SH-SY5Y (cell line): ENCODE data around the gene DNAJB5.

ENCODE experiments used
- GATA2 ChIP-seq: IDR thresholded peaks from 2 replicates; pipeline ENCODE4 v1.6.1; 2011; ENCODE audit warnings: mild to moderate bottlenecking, low read depth, low read length
- GATA3 ChIP-seq: IDR thresholded peaks from 2 replicates; pipeline ENCODE4 v1.6.1; 2011; ENCODE audit warnings: low read depth, mild to moderate bottlenecking, low read length, moderate library complexity

DNAJB5 gene

GRCh38 chr9:34989003-34989945 lies at the start of gene DNAJB5:
TSS of gene DNAJB5 (plus strand) at chr9:34989745. CDS start at chr9:34990631, 886 bp downstream.
- no peak for TF ChIP-seq GATA2
- no peak for TF ChIP-seq GATA3

GRCh38 chr9:34948451-34948850 lies 41.1 kb upstream of the DNAJB5 start:
- no peak for TF ChIP-seq GATA2
- no peak for TF ChIP-seq GATA3

- no peak for TF ChIP-seq GATA3
- no peak for TF ChIP-seq GATA2
Measured at GRCh38 chr9:34954225-34954624, 35.3 kb upstream of the DNAJB5 start.

- TF ChIP-seq GATA3 (no peak), GATA2 (no peak)
Measured at GRCh38 chr9:34956648-34957047, 32.9 kb upstream of the DNAJB5 start.

GRCh38 chr9:34957492-34958410 lies 31.8 kb upstream of the DNAJB5 start, which contains the start of gene PHF24:
TSS of gene PHF24 (plus strand) at chr9:34958285. CDS start at chr9:34971299, 13,014 bp downstream.
- TF ChIP-seq GATA2 (no peak), GATA3 (no peak)

- no peak for TF ChIP-seq GATA2
- TF ChIP-seq GATA3, result no peak
Measured at GRCh38 chr9:34958411-34958982, 31.0 kb upstream of the DNAJB5 start.

- no peak for TF ChIP-seq GATA2
- TF ChIP-seq GATA3, result no peak
Measured at GRCh38 chr9:34959461-34959860, 30.1 kb upstream of the DNAJB5 start.

GRCh38 chr9:34961574-34962490 lies 27.7 kb upstream of the DNAJB5 start:
- no peak for TF ChIP-seq GATA2
- TF ChIP-seq GATA3, result no peak

- TF ChIP-seq GATA3 (no peak), GATA2 (no peak)
Measured at GRCh38 chr9:34962546-34962945, 27.0 kb upstream of the DNAJB5 start.

- TF ChIP-seq GATA3 (no peak), GATA2 (no peak)
Measured at GRCh38 chr9:34963552-34963951, 26.0 kb upstream of the DNAJB5 start.

GRCh38 chr9:34964458-34964857 lies 25.1 kb upstream of the DNAJB5 start:
- TF ChIP-seq GATA2, result no peak
- TF ChIP-seq GATA3, result no peak

GRCh38 chr9:34971146-34971811 lies 18.3 kb upstream of the DNAJB5 start:
- TF ChIP-seq GATA2 (no peak), GATA3 (no peak)
